HepG2 (cell line): ENCODE measurements around the gene MAPK11. TPM values are rescaled to one million over a fixed set of nuclear protein-coding genes. Genes with fewer than 3 reads are reported as not detected.

Experiments
- CEBPG ChIP-seq: IDR thresholded peaks from 2 replicates; pipeline ENCODE4 v1.6.1; 2016
- DMAP1 ChIP-seq: IDR thresholded peaks from 2 replicates; pipeline ENCODE4 v1.6.1; 2016
- GABPA ChIP-seq, 2 experiments: IDR thresholded peaks; 2 replicates each; pipeline ENCODE4 v1.6.1; 2011 to 2016; ENCODE audit warnings: low read depth in 2 of 2, low read length in 1 of 2, missing biosample characterization in 1 of 2, missing genetic modification characterization in 1 of 2
- MAF1 ChIP-seq: sonication (generic); formaldehyde crosslinking; IDR thresholded peaks from 2 replicates; pipeline ENCODE4 v1.5.0; 2020; ENCODE audit warnings: missing genetic modification reagents, borderline replicate concordance
- MIXL1 ChIP-seq: IDR thresholded peaks from 2 replicates; pipeline ENCODE4 v1.6.1; 2016
- PTBP1 ChIP-seq: fragments of 200-400 bp; formaldehyde crosslinking; IDR thresholded peaks from 2 replicates; pipeline ENCODE4 v1.6.1; 2018; ENCODE audit warnings: low read length, low read depth; ENCODE audit not compliant: poor library complexity, severe bottlenecking
- RELA ChIP-seq: sonication (generic); formaldehyde crosslinking; IDR thresholded peaks from 2 replicates; pipeline ENCODE4 v1.4.0; 2020; ENCODE audit warnings: missing genetic modification reagents
- SATB2 ChIP-seq: sonication (generic); formaldehyde crosslinking; IDR thresholded peaks from 2 replicates; pipeline ENCODE4 v1.5.0; 2020; ENCODE audit warnings: missing genetic modification reagents
- SIN3A ChIP-seq: IDR thresholded peaks from 2 replicates; pipeline ENCODE4 v1.6.1; 2011; ENCODE audit warnings: low read depth, mild to moderate bottlenecking, control low read depth, low read length, borderline replicate concordance
- SNAI1 ChIP-seq: sonication (generic); formaldehyde crosslinking; IDR thresholded peaks from 2 replicates; pipeline ENCODE4 v1.5.0; 2020; ENCODE audit warnings: mild to moderate bottlenecking, missing genetic modification reagents, borderline replicate concordance
- SRF ChIP-seq: IDR thresholded peaks from 2 replicates; pipeline ENCODE4 v1.6.1; 2011; ENCODE audit warnings: mild to moderate bottlenecking, low read depth, low read length, moderate library complexity
- TBX2 ChIP-seq: sonication (generic); formaldehyde crosslinking; IDR thresholded peaks from 2 replicates; pipeline ENCODE4 v1.5.0; 2020; ENCODE audit warnings: missing genetic modification reagents, mild to moderate bottlenecking, borderline replicate concordance
- TOE1 ChIP-seq: sonication (generic); formaldehyde crosslinking; IDR thresholded peaks from 2 replicates; pipeline ENCODE4 v1.4.0; 2020; ENCODE audit warnings: mild to moderate bottlenecking, missing genetic modification reagents
- ZNF17 ChIP-seq: sonication (generic); formaldehyde crosslinking; IDR thresholded peaks from 2 replicates; pipeline ENCODE4 v1.5.0; 2020; ENCODE audit warnings: mild to moderate bottlenecking, missing genetic modification reagents
- ZNF275 ChIP-seq: sonication (generic); formaldehyde crosslinking; IDR thresholded peaks from 2 replicates; pipeline ENCODE4 v1.8.0; 2022; ENCODE audit warnings: missing genetic modification reagents, mild to moderate bottlenecking, inconsistent platforms, borderline replicate concordance
- ZNF564 ChIP-seq: sonication (generic); formaldehyde crosslinking; IDR thresholded peaks from 2 replicates; pipeline ENCODE4 v1.8.1; 2023; ENCODE audit warnings: mild to moderate bottlenecking, missing genetic modification reagents
- polyA plus RNA-seq, 8 experiments: library from polyadenylated mRNA; depleted of rRNA in 3 of 8; stranded (reverse) in 7 of 8; unstranded in 1 of 8; fragments of >200 nt; fragmentation: Illumina TruSeq in 4 of 8; extraction: Trizol in 4 of 8; gene quantifications; 2 replicates each; pipeline versions ENCODE4 v1.2.1 to v1.2.3, GENCODE V29; 2011 to 2016; ENCODE audit warnings: low read depth in 4 of 8, missing spikeins in 1 of 8, mixed read lengths in 1 of 8; ENCODE audit not compliant: insufficient read depth in 1 of 8
- total RNA-seq, 5 experiments: library from RNA; depleted of rRNA; stranded (reverse); fragments of >200 nt; fragmentation: Illumina TruSeq; extraction: Trizol; gene quantifications; 2 replicates each; pipeline ENCODE4 v1.2.3, GENCODE V29; 2016; ENCODE audit warnings: low read depth in 1 of 5
- TF ChIP-seq, protein P1 (sequence below): fragments of 450-650 bp; IDR thresholded peaks from 2 replicates; pipeline ENCODE4 v1.6.1; 2017; ENCODE audit warnings: mild to moderate bottlenecking
- TF ChIP-seq, protein P2 (sequence below): sonication (generic); formaldehyde crosslinking; IDR thresholded peaks from 2 replicates; pipeline ENCODE4 v1.4.0; 2020; ENCODE audit warnings: missing genetic modification reagents

The MAPK11 gene
- total and polyA plus RNA-seq, 2 of the 13 experiments (the other 11 are each of a cell fraction or from before 2014, with no cell fraction given): 0.15 to 0.17 TPM

DNA sequence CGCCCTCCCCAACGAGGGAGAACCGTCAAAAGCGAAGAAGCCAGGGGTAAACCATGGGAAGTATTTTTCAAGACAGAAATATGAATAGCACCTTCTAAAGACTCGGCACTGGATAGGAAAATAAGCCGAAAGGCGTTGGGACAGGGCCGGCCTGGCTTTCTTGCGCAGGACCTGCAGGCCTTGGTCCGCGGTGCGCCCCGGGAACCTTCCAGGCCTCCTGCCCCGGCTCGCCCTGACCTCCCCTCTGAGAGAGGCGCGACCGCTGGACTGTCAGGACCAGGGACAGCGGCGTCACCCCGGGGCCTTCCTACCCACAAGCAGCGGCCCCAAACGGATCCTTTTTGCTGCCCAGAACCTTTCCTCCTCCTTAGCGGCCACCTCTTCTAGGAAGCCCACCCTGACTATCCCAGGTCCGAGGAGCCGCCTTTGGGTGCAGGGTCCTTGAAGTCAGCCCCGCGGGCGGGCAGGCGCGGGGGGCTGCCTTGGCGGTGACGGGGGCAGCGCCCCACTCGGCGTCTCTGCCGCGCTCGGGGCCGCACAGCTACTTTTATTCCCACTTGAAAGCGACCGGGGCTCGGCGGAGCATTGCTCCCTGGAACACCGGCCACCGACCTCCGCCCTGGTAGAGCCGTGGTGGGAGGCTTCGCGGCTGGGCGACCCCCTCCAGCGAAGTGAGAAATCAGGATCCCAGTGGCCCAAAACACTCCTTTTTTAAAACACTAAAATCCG lies 650 bp upstream of the MAPK11 start (continued):
- no peak for TF ChIP-seq ZNF17 (CRISPR knock-in tag)
- peak; percentile 35; the same call in 1 of the 2 replicates for TF ChIP-seq ZNF275 (CRISPR knock-in tag)
- peak; percentile 73 for TF ChIP-seq TBX2 (CRISPR knock-in tag)
- no peak for TF ChIP-seq MAF1 (CRISPR knock-in tag)
- TF ChIP-seq TOE1 (CRISPR knock-in tag): no peak
- peak; percentile 83 for TF ChIP-seq SNAI1
- TF ChIP-seq, protein P1, sequence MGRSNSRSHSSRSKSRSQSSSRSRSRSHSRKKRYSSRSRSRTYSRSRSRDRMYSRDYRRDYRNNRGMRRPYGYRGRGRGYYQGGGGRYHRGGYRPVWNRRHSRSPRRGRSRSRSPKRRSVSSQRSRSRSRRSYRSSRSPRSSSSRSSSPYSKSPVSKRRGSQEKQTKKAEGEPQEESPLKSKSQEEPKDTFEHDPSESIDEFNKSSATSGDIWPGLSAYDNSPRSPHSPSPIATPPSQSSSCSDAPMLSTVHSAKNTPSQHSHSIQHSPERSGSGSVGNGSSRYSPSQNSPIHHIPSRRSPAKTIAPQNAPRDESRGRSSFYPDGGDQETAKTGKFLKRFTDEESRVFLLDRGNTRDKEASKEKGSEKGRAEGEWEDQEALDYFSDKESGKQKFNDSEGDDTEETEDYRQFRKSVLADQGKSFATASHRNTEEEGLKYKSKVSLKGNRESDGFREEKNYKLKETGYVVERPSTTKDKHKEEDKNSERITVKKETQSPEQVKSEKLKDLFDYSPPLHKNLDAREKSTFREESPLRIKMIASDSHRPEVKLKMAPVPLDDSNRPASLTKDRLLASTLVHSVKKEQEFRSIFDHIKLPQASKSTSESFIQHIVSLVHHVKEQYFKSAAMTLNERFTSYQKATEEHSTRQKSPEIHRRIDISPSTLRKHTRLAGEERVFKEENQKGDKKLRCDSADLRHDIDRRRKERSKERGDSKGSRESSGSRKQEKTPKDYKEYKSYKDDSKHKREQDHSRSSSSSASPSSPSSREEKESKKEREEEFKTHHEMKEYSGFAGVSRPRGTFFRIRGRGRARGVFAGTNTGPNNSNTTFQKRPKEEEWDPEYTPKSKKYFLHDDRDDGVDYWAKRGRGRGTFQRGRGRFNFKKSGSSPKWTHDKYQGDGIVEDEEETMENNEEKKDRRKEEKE: no peak
- peak; percentile 24; the same call in 1 of the 2 replicates for TF ChIP-seq MIXL1 (CRISPR knock-in tag)
- peak; percentile 89; the same call in 1 of the 2 replicates for TF ChIP-seq SIN3A
- TF ChIP-seq SATB2 (CRISPR knock-in tag): peak; percentile 59; the same call in 1 of the 2 replicates
- TF ChIP-seq GABPA (IDR thresholded peaks at IDR 0.05; ENCODE audit: low read depth, low read length): no peak
- no peak for TF ChIP-seq GABPA (CRISPR knock-in tag; IDR thresholded peaks at IDR 0.05; ENCODE audit: low read depth)
- TF ChIP-seq, protein P2, sequence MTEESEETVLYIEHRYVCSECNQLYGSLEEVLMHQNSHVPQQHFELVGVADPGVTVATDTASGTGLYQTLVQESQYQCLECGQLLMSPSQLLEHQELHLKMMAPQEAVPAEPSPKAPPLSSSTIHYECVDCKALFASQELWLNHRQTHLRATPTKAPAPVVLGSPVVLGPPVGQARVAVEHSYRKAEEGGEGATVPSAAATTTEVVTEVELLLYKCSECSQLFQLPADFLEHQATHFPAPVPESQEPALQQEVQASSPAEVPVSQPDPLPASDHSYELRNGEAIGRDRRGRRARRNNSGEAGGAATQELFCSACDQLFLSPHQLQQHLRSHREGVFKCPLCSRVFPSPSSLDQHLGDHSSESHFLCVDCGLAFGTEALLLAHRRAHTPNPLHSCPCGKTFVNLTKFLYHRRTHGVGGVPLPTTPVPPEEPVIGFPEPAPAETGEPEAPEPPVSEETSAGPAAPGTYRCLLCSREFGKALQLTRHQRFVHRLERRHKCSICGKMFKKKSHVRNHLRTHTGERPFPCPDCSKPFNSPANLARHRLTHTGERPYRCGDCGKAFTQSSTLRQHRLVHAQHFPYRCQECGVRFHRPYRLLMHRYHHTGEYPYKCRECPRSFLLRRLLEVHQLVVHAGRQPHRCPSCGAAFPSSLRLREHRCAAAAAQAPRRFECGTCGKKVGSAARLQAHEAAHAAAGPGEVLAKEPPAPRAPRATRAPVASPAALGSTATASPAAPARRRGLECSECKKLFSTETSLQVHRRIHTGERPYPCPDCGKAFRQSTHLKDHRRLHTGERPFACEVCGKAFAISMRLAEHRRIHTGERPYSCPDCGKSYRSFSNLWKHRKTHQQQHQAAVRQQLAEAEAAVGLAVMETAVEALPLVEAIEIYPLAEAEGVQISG (CRISPR knock-in tag): peak; percentile 71
- TF ChIP-seq PTBP1: no peak
- no peak for TF ChIP-seq DMAP1 (CRISPR knock-in tag)
- TF ChIP-seq SRF: no peak
- 0 out of 2 replicates have a peak, but pooled peaks have one; percentile 34 for TF ChIP-seq RELA (CRISPR knock-in tag)
- 0 out of 2 replicates have a peak, but pooled peaks have one; percentile 54 for TF ChIP-seq ZNF564 (CRISPR knock-in tag)
- no peak for TF ChIP-seq CEBPG (CRISPR knock-in tag)
